IPS-NIHi7 (cell line): Measurements from ENCODE around the gene DESI1.
A peak's percentile ranks its signal among the peaks of the same experiment; 100 is the strongest.
"Not testable (repeated sequence)": the region's sequence is repeated elsewhere in the genome, so short reads cannot be mapped to it uniquely, and the experiment has no call there.

Source experiments
- DNase-seq: peaks from one replicate; pipeline ENCODE4 v3.0.0; 2012; ENCODE audit warnings: mixed read lengths; ENCODE audit errors: extremely low spot score

The DESI1 gene

DNA sequence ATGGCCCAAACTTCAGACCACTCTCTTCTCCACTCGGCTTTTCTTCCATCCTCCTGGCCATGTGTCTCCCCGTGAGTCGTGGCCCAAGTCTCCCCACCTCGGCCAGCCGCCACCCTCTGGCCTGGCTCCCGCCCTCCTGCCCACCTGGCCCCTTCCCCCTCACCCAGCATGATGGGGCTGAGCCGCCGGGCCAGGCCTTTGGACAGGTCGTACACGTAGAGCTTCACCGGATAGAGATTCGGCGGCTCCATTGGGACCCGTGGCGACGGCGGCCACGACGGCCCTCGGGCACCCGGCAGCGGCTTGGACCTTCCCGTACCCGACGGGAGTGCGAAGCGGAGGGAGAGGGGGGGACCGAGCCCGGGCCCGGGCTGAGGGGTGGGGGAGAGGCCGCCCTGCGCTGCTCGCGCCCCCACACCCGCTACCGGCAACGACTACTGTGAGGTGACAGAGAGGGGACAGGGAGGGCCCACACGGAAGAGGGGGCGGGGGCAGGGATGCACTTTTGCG is at the start of gene DESI1:
Gene DESI1 (minus strand): TSS at position 455 of the 510 bp plus-strand sequence. CDS start 204 bp downstream, at position 251.
- peak; percentile 67 for DNase-seq

DNA sequence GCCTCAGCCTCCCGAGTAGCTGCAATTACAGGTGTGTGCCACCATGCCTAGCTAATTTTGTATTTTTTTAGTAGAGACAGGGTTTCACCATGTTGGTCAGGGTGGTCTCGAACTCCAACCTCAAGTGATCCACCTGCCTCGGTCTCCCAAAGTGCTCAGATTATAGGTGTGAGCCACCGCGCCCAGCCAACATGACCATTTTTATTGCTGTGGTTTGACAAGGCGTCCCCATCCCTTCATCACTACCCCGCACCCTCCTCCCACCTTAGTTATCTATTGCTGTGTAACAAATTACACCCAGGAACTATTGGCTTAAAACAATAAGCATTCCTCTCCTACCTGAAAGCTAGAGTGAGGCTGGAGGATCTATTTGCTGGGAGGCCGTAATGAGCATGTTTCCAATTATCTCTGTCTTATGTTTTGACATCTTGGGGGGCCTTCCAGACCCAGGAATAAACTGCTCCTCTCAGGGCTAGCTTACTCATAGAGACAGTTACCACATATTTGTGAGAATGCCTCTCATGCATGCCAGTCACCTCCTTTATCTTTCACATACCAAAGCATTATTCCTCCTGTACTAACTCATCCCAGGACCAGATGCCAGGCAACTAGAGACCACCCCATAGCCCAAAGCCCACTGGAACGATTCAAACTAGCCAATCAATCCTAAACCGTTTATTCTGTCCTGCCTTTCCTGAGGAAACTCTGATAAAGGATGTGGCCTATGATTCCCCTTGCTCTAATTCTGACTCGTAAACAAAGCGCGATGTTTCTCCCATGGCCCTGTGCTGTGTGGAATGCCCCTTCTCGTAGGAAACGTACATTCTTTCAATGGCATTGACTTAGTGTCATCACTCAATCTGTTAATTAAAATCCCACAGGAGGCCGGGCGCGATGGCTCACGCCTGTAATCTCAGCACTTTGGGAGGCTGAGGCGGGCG is 48.4 kb upstream of the DESI1 start:
- DNase-seq: no peak

DNA sequence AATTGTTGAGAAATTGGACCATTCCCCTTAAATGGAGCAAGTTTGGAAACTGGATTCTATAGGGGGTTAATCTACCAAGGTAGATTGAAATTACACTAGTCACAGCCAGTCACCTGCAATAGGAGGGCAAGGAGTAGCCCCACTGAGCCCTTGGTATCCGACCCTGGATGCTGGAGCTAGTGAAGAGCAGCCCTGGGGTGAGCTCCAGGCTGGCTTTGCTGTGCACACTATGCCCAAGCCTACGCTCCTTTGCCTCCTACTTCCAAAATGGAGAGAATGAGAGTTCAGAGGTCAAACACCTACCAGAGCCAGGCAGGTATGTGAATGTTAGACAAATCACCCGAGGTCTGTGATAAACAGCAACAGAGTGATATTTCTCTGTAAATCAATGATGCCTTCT is 44.1 kb upstream of the DESI1 start:
- DNase-seq: no peak

DNA sequence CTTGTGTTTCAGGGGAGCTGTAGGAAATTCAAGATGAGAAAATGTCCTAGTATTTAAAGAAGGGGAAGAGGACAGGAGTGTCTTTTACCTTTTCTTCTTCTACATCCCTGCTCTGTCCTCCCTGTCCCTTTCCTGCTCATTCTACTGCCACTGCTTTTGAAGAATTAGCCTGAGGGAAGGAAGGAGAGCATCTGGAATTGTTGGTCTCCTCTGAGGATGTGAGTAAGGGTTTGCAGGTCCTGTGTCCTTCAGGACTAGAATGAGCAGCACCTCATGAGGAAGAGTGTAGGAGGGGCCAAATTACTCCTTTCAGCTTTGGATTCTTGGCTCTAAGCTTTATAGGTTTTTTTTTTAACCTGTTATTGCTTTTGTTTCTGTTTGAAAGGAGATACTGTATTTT is 43.6 kb upstream of the DESI1 start:
- DNase-seq: no peak

DNA sequence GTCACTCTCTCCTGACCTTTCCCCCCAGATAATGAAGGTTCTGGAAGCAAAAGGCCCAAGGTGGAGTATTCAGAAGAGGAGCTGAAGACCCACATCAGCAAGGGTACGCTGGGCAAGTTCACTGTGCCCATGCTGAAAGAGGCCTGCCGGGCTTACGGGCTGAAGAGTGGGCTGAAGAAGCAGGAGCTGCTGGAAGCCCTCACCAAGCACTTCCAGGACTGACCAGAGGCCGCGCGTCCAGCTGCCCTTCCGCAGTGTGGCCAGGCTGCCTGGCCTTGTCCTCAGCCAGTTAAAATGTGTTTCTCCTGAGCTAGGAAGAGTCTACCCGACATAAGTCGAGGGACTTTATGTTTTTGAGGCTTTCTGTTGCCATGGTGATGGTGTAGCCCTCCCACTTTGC is 42.8 kb upstream of the DESI1 start:
- not testable (repeated sequence) for DNase-seq

DNA sequence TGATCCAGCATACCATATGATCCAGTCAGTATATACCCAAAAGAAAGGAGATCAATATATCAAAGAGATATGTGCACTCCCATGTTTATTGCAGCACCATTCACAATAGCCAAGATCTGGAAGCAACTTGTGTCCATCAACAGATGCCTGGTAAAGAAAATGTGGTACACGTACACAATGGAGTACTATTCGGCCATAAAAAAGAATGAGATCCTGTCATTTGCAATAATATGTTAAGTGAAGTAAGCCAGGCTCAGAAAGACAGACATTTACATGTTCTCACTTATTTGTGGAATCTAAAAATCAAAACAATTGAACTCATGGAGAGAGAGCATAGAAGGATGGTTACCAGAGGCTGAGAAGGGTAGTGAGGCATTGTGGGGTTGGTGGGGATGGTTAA is 40.9 kb upstream of the DESI1 start:
- DNase-seq: no peak

DNA sequence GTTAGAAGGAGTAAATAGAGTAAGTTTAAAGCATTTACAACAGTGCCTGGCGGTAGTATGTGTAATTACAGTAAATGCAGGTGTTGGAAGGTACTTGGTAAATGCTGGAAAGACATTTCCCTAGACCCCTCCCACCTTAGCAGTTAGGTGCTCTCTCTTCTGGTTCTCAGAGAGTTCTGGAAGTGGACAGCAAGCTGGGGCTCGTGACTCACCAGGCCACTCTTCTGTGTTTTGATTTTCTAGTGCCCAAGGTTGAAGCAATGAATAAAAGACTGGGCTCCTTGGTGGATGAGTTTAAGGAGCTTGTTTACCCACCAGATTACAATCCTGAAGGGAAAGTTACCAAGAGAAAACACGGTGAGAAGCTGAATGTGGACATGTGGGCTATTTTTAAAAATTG is 40.2 kb upstream of the DESI1 start:
- DNase-seq: no peak

DNA sequence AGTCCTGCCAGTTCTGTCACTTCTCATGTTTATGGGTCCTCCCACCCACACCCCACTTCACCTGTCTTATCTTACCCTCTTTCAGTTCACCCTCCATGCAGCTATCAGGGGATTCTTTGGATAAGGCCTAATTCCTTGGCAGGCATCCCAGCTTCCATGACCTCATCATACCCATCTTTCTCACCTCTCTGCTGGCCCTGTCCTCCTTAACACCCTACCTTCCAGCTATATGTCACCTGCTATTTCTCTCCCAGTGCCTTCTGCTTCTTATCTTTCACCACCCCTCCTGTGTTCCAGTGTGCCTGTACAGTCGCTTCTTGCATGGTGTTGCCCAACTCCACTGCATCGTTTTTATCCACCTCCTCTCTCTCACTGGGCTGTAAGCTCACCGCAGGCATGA is 39.6 kb upstream of the DESI1 start:
- no peak for DNase-seq

DNA sequence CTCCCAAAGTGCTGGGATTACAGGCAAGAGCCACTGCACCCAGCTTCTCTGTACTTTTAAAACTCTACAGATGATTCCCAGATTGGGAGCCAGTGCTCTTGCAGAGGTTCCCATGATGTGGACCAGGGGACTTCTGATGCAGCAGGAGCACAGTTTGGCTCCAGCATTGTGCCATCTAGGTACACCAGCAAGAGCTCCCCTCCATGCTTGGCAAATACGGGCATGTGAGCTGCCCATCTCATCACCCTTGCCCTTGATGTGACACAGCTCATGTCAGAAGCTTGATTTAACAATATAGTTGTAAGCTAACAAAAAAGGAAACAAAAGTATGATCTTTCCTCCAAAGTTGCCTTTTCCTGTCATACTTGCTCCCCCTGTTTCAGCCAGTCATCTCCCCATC is 39.1 kb upstream of the DESI1 start:
- DNase-seq: no peak

DNA sequence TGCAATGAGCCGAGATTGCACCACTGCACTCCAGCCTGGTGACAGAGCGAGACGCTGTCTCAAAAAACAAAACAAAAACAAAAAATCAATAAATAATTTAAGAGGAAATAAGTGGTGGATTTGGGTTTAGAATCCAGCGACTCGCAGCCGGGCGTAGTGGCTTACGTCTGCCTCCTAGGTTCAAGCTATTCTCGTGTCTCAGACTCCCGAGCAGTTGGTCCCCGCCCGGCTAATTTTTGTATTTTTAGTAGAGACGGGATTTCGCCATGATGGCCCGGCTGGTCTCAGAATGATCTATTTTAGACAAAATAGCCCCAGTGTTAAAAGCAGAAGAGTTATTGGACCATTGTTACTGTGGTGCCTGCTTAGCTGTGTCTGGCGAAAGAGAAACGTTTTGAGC is 38.0 kb upstream of the DESI1 start:
- no peak for DNase-seq

DNA sequence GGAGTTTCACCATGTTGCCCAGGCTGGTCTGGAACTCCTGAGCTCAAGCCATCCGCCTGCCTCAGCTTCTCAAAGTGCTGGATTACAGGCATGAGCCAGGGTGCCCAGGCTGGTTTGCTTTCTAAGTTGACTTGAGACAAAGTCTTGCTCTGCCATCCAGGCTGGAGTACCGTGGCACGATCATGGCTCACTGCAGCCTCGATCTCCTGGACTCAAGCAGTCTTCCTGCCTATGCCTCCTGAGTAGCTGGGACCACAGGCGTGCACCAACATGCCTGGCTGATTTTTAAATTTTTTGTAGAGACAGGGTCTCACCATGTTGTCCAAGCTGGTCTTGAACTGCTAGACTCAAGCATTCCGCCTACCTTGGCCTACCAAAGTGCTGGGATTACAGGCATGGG is 36.9 kb upstream of the DESI1 start:
- no peak for DNase-seq

DNA sequence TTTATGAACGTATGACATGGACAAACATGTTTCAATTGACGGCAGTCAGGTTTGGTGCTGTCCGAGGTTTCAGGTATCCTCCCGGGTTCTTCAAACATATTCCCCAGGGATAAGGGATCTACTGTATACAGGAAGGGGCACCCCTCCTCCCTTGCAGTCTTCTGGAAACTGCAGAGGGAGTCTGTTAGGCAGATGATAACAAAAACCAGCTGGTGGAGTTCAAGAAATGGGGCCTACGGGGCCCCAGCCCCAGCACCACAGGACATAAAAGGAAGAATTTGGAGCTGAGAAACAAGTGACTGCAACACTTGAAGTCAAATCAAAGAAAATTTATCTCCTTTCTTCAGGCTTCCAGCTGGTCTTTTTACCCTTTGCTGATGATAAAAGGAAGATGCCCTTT is 35.7 kb upstream of the DESI1 start:
- no peak for DNase-seq

DNA sequence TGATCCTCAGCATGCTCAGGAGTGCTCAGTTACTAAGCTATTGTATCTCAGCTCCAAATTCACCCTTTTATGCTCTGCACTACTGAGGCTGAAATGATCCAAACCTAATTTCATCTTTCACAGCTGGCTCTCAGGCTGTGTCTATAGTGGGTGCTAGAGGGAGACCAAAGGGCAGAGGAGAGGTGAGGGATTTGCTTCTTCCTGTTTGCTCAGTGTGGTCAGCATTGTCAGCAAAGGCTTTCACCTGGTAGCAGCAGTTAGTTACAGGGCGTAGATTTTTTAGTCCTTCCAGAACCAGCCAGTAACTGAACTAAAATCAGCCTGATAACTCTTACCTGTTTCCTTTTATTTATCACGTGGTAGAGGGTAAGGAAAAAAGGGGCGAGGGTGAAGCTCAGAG is 33.5 kb upstream of the DESI1 start:
- no peak for DNase-seq

DNA sequence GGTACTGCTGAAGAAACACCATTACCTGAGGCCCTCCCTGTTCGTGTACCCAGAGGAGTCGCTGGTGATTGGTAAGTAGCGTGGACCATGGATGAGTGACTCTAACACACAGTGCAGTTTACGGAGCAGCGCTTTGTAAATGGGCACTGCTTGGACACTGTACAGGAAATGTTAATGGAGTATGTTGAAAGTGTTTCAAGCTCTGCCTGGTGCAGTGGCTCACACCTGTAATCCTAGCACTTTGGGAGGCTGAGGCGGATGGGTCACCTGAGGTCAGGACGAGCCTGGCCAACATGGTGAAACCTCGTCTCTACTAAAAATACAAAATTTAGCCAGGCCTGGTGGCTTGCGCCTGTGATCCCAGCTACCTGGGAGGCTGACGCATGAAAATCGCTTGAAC is 30.0 kb upstream of the DESI1 start:
- DNase-seq: no peak

DNA sequence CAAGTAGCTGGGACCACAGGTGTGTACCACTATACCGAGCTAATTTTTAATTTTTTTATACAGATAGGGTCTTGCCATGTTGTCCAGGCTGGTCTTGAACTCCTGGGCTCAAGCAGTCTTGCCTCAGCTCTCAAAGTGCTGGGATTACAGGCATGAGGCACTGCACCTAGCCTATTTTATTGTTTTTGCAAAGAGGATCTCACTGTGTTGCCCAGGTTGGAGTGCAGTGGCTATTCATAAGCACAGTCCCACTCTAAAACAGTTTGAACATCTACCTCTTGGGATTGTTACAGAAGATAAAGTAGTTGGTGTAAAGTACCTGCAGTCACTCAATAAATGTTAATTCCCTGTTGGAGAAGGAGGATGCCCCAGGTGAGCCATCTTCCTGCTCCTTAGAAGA is 29.4 kb upstream of the DESI1 start:
- no peak for DNase-seq

DNA sequence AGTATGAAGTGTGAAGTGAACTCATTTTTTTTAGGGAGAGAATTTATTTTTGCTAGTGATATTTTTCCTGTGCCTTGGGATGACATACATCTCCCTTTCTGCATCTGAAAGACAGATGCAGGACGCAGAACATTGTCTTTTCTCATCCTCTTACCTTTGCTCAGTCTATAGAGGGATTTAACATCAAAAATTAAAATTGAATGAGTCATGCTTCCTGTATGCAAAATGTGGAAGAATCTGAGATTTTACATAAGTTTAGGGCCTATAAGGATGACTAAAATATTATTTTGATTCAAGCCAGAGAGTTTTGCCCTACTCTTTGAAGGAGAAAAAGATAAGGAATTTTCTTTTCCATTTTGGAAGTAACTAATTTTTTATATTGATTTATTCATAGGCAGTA is 27.6 kb upstream of the DESI1 start:
- DNase-seq: no peak

DNA sequence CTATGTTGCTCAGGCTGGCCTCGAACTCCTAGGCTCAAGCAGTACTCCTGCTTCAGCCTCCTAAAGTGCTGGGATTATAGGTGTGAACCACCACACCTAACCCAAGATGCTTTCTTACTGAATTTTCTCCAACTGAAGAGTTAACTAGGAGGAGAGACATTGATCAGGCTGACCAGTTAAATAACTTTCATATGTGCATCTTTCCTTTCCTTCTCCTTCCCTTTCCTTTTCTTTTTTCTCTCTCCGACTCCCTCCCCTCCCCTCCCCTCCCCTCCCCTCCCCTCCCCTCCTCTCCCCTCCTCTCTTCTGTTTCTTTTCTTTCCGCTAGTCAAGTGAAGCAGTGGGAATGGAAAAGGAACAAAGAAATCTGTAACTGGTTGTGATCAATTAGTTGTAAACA is 26.9 kb upstream of the DESI1 start:
- DNase-seq: no peak

DNA sequence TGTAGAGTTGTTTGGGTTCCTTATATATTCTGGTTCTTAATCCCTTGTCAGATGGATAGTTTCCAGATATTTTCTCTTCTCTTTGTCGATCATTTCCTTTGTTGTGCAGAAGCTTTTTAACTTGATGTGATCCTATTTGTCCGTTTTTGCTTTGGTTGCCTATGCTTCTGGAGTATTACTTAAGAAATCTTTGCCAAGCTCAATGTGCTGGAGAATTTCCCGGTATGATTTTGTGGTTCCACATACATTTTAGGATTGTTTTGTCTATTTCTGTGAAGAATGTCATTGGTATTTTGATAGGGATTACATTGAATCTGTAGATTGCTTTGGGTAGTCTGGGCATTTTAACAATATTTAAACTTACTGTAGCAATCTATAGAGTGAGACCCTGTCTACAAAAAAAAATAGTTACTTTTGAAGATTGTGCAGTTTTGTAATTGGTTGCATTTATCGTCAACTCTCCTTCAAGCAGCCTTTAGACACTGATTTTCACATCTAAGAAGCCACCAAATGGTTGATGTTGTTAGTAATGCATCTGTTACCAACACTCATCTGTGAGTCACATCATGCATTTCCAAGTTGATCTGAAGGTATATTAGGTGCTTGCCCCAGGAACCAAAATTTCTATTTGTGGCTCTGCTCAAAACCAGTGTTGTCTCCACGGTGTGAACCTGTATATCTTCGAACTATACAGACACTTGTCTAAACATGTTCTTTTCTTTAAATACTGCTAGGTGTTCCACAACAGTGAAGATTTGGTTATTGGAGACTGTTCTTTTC is 21.7 kb upstream of the DESI1 start:
- no peak for DNase-seq

DNA sequence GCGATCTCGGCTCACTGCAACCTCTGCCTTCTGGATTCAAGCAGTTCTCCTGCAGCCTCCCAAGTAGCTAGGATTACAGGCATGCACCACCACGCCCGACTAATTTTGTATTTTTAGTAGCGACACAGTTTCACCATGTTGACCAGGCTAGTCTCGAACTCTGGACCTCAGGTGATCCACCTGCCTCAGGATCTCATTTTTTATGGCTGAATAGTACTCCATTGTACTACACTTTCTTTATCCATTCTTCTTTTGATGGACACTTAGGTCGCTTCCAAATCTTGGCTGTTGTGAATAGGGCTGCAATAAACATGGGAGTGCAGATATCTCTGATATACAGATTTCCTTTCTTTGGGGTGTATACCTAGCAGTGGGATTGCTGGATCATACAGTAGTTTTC is 21.0 kb upstream of the DESI1 start:
- no peak for DNase-seq

DNA sequence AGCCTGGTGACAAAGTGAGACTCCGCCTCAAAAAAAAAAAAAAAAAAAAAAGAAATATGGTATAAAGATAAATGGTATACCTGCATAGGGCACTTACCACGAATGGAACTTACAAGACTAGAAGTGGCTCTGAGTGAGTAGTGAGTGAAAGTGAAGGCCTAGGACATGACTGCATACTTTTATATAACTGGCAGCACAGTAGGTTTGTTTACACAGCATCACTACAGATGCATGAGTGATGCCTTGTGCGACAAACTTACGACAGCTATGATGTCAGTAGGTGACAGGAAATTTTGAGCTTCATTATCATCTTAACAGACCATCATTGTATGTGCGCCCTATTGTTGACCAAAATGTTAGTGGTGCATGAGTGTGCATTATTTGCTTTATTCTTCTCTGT is 17.9 kb upstream of the DESI1 start:
- no peak for DNase-seq

DNA sequence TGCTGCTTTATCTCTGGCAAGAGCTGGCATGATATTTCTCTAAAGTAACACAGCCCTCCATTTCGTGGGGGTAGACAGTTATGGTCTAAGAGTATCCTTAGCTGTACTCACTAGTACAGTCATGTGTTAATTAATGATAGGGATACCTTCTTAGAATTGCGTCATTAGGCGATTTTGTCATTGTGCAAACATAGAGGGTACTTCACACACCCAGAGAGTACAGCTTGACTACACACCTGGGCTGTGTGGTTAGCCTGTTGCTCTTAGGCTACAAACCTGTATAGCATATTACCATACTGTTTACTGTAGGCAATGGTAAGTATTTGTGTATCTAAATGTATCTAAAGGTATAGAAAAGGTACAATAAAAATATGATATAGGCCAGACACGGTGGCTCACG is 17.3 kb upstream of the DESI1 start:
- no peak for DNase-seq

DNA sequence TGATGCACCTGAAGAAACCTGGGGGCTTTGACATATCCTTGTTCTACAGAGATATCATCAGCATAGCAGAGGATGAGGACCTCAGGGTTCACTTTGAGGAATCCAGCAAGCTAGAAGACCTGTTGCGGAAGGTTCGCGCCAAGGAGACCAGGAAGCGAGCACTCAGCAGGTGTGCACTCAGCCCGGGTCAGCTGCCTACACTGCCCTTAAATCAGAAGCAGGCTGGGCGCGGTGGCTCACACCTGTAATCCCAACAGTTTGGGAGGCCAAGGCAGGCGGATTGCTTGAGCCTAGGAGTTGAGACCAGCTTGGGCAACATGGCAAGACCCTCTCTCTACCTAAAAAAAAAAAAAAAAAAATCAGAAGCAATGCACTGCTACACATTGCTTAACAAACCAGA is 16.8 kb upstream of the DESI1 start:
- DNase-seq: not testable (repeated sequence)

DNA sequence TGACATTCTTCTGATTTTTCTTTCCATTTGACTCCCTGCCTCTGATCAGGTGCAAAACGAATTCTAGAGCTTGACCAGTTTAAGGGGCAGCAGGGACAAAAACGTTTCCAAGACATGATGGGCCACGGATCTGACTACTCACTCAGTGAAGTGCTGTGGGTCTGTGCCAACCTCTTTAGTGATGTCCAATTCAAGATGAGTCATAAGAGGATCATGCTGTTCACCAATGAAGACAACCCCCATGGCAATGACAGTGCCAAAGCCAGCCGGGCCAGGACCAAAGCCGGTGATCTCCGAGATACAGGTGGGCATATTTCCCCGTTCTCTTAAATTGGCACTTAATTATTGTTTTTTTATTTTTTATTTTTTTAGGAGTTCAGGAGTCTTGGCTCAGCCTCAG is 15.6 kb upstream of the DESI1 start:
- no peak for DNase-seq
